T-helper 1 cell treated with Interleukin-12 subunit alpha and Interleukin-12 subunit beta and Interleukin-4 antibody, amounts not matched to agents 30 ng/mL and 1 ng/mL, for 36 hours (primary cell): ENCODE data around the gene SLC38A8. TPM values are rescaled to one million over a fixed set of nuclear protein-coding genes. Genes with fewer than 3 reads are reported as not detected.

ENCODE experiments used
- intact Hi-C: fragments of 100-400 bp; cut with micrococcal nuclease; formaldehyde crosslinking; loops from one replicate; pipeline ENCODE4 v1.15.1; 2024
- total RNA-seq: library from RNA; stranded (reverse); gene quantifications from 2 replicates; pipeline ENCODE4 v1.2.3, GENCODE V29; 2022

The SLC38A8 gene
- total RNA-seq, 1 donor from 2014 or later, result not detected

GRCh38 chr16:84068783-84069462 lies 26.3 kb upstream of the SLC38A8 start:
- intact Hi-C loops, result no loop called here

GRCh38 chr16:84068041-84068440 lies 25.4 kb upstream of the SLC38A8 start:
- intact Hi-C loops, result no loop called here

GRCh38 chr16:84067640-84068039 lies 25.0 kb upstream of the SLC38A8 start:
- intact Hi-C loops, result no loop called here

- intact Hi-C loops, result loop anchor here (1.0 kb wide), 3 partner anchors 109 to 239 kb away; partner anchors contain the start of gene TAF1C
Observed at GRCh38 chr16:84065536-84066132, 23.0 kb upstream of the SLC38A8 start.

GRCh38 chr16:84063980-84064379 lies 21.4 kb upstream of the SLC38A8 start:
- intact Hi-C loops, result loop anchor here (2.0 kb wide), 1 partner anchor 53 kb away; the partner anchor contains the start of gene MBTPS1

GRCh38 chr16:84062734-84063640 lies 20.4 kb upstream of the SLC38A8 start:
- intact Hi-C loops, result loop anchor here (1.0 to 2.0 kb wide), 2 partner anchors 49 to 54 kb away; partner anchors contain the start of gene MBTPS1

GRCh38 chr16:84061236-84061819 lies 18.7 kb upstream of the SLC38A8 start:
- intact Hi-C loops, result no loop called here

GRCh38 chr16:84059946-84060901 lies 17.6 kb upstream of the SLC38A8 start:
- intact Hi-C loops, result no loop called here

- intact Hi-C loops, result no loop called here
Observed at GRCh38 chr16:84059111-84059510, 16.5 kb upstream of the SLC38A8 start.

- intact Hi-C loops, result no loop called here
Observed at GRCh38 chr16:84058664-84059063, 16.1 kb upstream of the SLC38A8 start.

GRCh38 chr16:84058211-84058610 lies 15.6 kb upstream of the SLC38A8 start:
- intact Hi-C loops, result no loop called here

- intact Hi-C loops, result no loop called here
Observed at GRCh38 chr16:84056933-84057332, 14.3 kb upstream of the SLC38A8 start.

- intact Hi-C loops, result no loop called here
Observed at GRCh38 chr16:84055801-84056634, 13.4 kb upstream of the SLC38A8 start.

GRCh38 chr16:84055366-84055765 lies 12.8 kb upstream of the SLC38A8 start:
- intact Hi-C loops, result no loop called here

GRCh38 chr16:84054916-84055315 lies 12.3 kb upstream of the SLC38A8 start:
- intact Hi-C loops, result no loop called here

GRCh38 chr16:84054271-84054670 lies 11.7 kb upstream of the SLC38A8 start:
- intact Hi-C loops, result no loop called here

GRCh38 chr16:84053237-84053636 lies 10.6 kb upstream of the SLC38A8 start:
- intact Hi-C loops, result no loop called here

- intact Hi-C loops, result no loop called here
Observed at GRCh38 chr16:84052071-84052622, 9.6 kb upstream of the SLC38A8 start.

- intact Hi-C loops, result no loop called here
Observed at GRCh38 chr16:84050316-84050715, 7.7 kb upstream of the SLC38A8 start.
